ENCODE measurements around the gene CPXM2.
A peak's percentile ranks its signal among the peaks of the same experiment; 100 is the strongest.

Gene CPXM2

DNA sequence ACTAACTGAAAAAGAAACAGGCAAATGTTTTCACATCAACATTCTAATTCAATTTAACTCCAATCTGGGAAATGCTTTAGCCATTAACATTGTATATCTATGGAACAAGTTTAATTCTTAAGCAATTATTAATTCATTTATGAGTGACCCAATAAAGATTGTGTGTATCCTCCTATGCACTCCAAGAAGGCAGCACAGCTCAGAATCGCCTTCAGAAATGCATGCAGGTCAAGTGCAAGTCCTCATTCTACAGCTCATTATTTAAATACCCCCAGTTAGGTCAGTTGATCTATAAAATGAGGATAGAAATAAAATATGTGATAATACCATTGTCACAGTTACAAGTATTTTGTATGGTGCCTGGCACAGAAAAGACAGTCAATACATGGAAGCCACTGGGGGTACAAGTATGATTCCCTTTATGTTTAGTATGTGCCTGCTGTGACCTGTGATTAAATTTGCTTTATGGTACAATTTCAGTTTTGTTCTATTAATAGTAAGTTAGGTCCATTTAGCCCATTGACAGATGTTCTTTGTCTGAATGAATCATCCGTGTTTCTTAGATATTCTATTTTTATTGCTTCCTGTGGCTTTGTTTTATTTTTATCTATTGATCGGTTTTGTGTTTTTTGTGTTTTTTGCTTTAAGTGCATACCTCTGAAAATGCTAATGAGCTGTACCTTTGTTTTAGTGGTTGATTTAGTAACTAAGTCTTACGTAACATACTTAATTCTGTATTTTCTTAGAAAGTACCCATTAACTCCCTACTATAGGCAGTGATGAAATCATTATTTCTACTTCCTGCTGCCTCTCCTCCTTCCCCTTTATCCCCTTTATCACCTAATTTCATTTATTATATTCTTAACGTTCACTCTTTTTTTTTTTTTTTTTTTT is 42.8 kb downstream of the CPXM2 start:
- DNase-seq (ENCODE audit: low read depth) = no peak

DNA sequence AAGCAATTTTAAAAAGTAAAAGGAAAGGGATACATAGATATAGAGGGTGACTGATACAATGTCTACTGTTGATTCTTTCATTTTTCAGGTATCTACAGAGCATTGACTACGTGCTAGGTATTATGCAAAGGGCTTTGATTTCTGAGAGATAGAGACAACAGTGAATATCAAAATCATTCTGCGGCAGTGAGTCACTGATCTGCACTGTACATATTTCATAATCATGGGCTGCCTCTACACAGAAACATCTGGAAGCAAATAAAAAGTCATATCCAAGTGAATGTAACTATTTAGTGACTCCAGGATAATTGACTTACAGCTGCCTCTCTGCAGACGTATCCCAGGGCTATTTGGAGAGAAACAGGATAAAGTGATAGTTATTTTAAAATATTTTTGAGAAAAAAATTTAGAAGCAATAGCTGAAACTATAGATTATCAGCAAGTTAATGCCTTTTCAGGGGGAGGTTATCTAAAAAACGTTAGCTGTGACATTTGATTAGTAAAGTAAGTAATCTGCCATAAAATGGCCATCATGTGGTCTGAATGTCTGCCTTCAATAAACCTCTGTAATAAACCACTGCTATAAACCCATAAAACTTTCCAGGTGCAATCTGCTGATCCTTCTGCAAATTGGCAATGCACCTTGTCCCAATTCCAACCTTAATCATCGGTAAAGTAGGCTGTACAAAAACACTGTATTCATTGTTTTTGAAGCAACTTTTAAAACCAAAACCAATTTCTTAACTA is 43.7 kb downstream of the CPXM2 start:
- DNase-seq (ENCODE audit: low read depth) = peak; percentile 50

DNA sequence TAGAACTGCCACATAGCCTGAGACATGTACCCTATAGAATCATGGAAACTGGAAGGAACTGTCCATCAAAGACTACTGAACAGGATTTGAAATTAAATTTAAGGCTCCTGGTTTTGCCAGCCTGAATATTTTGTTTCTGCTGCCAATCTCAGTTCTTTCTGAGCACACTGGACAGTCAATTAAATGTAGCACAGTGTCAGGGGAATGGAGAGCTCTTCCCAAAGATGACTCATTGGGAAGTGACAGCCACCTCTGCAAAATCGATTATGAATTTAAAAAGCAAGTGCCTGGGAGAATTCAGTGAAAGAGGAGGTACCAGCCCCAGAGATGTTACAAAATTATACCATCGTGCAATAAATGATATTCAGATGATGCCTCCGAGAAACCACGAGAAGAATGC is 47.8 kb downstream of the CPXM2 start:
- no peak for DNase-seq (ENCODE audit: low read depth)

DNA sequence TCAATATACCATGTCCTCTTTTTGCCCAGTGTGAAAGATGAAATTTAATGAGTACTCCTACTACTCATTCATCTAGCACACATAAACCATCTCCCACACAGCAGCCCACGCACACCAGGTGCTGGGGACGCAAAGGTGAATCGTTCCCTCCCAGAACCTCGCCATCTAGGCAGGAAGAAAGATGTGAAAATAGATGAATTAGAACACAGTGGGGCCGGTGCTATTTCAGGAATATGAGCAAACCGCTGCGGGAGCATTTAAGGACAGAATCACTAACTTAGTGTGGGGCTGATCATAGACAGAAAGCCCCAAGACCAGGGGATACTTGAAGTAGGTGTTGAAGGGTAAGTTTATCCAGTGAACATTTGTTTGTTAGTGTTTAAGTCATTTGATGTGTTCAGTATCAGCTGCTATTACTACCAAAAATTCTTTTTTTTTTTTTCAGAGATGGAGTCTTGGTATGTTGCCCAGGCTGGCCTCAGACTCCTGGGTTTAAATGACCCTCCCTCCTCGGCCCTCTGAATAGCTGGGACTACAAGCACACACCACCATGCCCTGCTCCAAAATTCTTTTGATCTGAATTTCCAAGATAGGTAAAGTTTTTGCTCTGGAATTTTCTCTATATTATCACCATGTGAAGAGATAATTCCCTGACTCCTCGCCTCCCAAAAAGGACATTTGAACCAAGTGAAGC is 48.8 kb downstream of the CPXM2 start:
- no peak for DNase-seq (ENCODE audit: low read depth)

DNA sequence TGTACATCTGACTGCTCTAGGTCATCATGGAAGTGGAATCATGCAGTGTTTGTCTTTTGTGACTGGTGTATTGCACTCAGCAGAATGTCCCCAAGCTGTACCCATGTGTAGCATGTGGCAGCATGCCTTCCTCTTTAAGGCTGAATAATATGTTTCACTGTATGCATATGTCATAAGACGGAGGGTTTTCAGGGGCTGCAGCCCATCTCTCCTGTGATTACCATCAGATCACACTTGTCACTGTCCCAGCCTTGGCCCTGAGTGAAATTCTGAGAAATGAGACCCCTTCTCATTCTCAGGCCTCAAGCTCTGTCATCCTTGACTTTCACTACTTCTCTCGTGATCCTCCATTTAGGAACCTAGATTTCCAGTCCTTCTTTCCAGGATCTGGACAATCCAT is 50.0 kb downstream of the CPXM2 start:
- no peak for DNase-seq (ENCODE audit: low read depth)

DNA sequence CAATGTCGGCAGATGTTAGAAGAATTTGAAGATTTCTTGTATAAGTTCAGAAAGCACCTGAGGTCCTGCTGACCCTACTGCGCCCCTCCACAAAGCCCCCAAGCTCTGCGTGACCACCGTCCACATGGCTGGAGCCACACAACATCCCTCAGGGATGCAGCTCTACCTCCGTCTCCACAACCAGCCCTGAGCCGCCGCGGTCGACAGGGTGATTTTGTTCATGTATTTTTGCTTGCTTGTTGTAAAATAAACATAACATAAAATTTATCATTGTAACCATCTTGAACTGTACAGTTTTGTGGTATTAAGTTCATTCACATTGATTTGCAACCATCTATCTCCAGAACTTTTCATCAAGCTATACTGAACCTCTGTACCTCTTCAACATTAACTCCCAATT is 50.5 kb downstream of the CPXM2 start:
- DNase-seq (ENCODE audit: low read depth) = no peak

DNA sequence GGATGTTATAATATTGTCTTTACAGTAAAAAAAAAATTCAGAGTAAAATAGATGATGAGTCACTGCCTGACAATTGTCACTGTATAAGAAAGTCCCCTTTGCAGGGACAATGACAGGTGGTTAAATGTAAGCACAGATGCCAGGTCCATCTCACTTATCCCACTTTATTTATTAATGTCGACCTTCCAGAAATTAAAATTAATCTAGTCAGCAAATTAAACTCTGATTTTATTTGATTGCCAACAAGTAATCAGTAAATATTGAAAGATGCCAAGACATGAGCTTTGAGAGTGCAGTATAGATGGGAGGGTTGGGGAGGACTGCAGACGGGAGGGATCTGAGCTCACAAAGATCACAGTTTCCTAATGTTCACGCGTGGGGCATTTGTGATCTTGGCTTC is 50.9 kb downstream of the CPXM2 start:
- DNase-seq (ENCODE audit: low read depth) = no peak

DNA sequence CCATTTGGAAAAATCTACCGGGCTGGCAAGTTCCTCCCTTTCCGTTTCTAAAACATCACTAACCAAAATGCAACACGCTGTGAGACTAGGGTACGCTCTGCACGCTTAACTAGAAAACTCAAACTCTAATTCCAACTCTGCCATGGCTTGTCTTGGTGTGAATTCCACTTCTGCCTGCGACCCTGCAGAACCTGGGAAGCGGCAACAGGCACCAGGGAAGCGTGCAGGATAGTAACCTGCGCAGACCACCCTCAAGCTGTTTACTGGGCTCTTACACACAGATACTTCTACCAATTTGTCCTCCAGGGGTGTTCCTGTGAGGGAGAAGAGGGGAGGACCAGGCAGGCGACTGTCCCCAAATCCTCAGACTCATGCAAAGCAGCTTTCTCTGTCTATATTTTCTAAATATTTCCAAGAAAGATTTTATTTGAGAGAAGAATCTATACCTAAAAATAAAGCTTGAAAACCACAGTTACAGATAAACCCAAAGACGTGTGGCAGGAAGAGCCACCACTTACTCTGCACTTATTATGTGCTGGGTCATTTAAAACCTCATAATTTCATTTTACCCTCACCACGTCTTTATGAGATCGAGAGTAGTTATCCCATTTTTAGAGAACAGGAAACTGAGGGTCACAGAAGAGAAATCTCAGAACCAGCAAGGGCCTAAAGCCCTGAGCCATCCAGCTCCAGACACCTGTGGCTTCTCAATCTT is 52.9 kb downstream of the CPXM2 start:
- no peak for DNase-seq (ENCODE audit: low read depth)

DNA sequence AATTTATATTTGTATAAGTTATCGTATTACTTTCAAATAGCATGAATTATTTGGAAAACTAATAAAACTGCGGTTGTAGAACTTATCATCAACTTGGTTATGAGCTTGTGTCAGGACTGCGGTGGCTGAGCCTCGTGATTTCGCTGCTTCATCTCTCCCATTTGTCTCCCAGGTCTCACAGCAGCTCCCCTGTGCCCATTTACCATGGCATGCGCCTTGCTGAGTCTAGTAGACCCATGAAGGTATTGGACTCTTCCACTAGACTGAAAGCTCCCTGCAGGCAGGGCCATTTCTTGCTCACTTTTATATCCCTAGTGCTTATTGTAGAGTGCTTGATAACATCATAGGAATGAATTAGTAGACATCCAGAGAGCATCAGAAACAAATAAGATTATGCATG is 53.9 kb downstream of the CPXM2 start:
- DNase-seq (ENCODE audit: low read depth) = no peak

DNA sequence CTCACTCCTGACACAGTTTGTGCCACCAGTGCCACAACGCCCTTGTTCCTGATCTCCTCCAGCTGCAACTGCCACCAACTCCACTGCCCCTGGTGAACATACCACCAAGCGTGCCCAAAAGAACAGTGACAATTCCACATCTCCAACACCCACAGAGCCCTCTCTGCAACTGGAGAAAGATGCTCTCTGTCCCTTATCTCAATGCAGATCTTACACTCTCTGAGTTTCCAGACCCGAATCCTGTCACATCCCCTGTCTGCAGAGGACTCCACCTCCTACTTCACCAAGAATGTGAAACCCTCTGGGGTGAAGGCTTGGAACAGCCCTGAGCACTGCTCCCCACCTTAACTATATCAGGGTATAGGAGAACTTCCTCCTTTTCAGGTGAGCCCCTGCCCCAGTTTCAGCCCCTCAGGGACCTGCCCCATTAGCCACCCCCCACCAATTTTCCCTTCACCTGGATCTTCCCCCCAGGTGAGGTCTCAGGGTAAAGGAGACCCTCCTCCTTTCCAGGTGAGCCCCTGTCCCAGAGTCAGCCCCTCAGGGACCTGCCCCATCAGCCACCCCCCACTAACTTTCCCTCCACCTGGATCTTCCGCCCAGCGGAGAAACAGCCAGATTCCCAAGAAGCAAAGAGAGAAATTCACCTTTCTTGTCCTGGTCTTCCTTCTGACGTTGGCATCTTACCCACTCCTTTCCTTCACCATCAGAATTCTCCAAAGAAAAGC is 55.0 kb downstream of the CPXM2 start:
- no peak for DNase-seq (ENCODE audit: low read depth)

DNA sequence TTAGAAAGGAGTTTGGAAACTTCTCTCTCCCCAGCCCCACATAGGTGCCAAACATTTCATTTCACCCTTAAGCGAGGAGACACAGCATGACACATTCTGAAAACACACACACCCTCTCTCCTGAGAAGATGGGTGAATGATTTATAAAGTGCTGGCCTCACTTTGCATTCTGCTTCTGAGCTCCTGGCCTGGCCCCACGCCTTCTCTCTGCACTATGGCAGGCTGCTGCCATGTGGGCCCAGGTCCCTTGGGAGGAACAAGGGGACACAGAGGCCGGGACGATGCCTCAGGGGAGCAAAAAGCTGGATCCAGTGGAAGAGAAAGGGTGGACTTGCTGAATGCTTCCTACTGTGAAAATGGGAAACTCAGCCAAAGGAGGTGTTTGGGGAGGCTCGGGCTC is 56.0 kb downstream of the CPXM2 start:
- DNase-seq (ENCODE audit: low read depth) = no peak

DNA sequence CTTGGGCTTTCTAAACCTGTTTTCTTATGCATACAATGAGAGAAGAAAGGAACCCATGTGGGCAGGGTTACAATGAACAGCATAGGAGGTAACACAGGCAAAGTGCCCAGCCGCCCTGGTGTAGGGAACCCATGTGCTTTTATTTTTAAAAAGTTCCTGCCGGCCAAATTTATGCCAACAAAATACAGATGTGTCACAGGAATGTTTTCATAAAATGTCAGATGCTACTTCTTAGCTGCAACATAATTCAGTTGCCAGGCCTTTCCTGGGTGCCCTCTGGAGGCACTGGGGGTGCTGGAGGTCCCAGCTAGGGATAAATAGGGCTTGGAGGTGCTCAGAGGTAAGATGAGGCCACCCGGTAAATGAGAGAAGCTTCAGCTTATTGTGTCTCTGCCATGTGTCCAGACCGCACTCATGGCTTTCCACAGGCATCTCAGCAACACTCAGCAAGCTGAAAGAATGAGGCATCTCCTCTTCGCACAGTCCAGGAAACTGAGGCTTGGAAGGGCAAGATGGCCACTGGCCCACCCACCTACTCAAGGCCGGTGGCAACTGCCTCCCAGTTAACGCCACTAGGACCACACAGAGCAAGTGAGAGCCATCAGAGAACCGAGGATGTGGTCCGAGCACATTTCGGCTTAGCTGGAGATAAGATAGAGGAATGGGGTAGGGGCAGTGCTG is 58.3 kb downstream of the CPXM2 start:
- no peak for DNase-seq (ENCODE audit: low read depth)

DNA sequence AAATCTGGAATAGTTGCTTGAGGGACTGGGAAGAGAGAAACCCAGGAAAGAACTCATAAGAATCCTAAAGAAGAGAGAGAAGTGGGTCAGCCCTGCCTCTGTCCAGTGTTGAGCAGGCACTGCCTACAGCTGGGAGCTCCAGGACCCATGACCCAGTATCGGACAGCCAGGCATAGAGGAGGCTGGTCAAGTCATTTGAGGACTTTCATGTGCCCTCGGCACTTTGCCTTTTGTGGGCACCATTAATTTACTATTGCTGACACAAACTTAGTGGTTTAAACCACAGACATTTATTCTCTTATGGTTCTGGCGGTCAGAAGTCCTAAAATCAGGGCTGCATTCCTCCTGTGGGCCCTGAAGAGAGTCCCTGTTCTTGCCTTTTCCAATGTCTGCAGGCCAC is 60.3 kb downstream of the CPXM2 start:
- no peak for DNase-seq (ENCODE audit: low read depth)

DNA sequence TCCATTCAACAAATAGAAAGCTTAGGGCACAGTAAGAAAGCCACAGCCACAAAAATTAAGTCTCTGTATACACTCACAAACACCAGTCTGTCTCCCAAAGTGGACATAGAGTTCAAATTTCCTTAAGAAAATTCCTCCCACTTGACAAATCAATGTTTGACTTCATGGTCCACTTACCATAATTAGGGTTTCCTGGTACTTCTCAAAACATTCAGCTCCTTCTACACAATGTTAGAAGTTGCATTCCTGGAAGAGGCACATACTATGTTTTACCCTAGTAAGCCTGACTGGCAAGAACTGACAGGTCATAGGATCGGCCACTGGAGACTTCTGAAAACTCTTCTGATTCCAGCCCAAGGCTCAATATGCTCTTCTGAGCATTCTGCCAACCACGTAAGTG is 70.5 kb downstream of the CPXM2 start:
- no peak for DNase-seq (ENCODE audit: low read depth)

DNA sequence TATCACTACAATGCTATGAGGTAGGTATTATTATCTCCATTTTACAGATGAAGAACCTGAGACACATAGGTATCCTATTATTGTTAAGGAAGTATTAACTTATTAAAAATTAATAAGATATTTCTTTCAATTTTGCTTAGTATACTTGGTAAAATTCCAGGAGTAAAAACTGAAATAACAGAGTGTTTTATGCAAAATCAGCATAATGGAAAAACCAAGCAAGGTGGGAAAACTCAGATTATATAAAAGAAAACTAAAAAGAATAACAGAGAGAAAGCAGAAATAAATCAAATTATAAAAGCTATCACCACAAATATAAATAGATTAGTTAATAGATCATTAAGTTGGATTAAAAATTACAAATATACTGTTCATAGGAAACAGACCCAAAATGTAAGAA is 82.0 kb downstream of the CPXM2 start:
- no peak for DNase-seq (ENCODE audit: low read depth)

DNA sequence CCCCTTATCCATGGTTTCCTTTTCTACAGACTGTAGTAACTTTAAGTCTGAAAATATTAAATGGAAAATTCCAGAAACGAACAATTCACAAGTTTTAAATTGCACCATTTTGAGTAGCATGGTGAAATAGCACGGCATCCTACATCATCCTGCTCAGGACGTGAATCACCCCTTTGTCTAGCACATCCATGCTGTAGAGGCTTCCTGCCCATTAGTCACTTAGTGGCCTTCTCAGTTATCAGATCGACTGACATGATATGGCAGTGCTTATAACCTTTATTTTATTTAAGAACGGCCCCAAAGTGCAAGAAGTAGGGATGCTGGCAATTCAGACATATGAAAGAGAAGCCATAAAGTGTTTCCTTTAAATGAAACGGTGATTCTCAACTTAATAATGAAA is 82.7 kb downstream of the CPXM2 start:
- DNase-seq (ENCODE audit: low read depth) = peak; percentile 73

DNA sequence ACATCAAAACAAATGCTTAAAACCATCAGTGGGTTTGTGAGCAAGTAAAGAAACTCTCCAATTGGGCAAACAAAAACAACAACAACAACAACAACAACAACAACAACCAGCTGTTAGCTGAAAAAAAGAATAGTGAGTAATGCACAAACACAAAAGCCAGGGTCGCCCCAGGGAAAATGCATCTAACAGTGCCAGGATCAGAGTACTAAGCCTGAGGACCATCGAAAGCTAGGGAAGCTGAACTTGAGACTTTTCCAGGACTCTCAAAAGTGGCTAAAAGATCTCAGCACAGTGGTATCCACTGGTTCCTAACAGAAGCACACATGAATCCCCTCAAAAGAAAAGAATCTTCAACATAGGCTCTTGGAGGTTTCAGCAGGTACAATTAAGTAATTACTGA is 83.3 kb downstream of the CPXM2 start:
- DNase-seq (ENCODE audit: low read depth) = no peak

DNA sequence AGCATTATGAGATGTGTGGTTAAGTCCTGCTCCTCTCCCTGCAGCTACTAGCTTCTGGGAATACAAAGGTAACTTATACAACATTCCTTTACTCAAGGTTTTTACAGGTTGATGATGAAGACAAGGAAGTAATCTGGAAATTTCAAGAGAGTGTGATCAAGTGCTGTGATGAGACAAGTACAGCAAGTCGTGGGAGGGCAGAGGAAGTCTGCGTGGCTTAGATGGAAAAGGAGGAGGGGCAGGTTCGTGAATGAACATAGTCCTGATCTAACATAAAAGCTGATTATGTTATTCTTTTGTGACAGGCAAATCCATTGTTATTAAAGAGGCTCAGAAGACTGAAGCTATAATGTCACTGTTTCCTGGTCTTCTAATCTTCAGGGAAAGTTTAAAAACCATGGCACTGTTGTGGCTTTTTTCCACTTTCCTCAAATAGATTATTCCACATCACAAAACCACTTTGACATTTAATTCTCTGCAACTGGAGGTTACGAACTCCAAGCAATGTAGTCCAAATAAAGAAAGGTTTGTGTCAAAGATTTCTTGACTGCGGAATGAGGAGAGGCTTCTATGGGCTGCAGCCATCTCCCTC is 84.1 kb downstream of the CPXM2 start:
- no peak for DNase-seq (ENCODE audit: low read depth)

DNA sequence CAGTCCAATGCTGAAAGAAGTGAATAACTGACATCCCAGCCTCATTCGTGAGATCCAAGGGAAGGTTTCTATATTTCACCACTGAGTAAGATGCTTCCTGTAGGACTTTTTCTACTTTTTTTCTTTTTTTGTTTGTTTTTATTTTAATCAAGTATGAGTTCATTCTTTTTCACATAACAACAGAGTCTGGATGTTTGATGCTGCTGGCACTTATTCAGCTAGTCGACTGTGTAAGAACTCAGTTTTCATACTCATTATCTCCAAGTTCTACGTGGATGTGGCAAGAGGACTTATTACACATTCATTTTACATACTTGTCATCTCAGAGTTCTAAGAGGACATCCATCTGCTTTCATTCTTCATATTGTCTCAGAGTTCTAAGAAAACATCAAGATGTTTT is 86.9 kb downstream of the CPXM2 start:
- DNase-seq (ENCODE audit: low read depth) = peak; percentile 64

DNA sequence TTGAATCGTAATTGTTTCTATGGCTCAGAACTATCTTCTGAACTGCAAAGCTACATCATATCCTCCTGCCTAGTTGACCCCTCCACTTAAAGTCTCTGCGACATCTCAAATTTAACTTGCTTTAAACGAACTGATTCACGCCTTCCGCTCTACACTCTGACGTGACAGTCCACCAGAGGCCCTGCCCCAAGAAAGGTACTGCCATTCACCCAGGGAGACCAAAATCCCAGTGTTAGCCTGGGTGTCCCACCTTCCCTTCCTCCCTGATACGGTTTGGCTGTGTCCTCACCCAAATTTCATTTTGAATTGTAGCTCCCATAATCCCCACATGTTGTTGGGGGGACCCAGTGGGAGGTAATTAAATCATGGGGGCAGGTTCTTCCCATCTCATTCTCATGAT is 90.8 kb downstream of the CPXM2 start:
- DNase-seq (ENCODE audit: low read depth) = no peak

DNA sequence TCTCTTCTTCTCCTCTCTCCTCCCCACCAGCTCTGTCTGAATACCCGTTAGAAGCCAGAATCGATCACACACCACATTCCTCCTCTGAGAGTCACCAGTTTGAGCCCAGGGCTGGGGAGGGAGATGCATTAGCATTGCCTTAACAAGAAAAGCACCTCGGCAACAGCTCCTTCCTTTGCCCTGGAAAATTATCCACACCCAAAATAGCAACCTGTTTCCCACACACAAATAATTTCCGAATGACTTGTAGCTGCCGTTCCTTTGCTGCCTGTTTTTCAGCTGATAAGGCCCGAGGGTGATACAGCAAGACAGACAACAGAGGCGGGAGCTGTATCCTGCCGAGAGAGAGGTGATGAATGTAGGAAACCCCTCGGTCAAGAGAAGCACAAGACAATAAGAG is 91.3 kb downstream of the CPXM2 start:
- no peak for DNase-seq (ENCODE audit: low read depth)

All from GM04504 (cell line).